SW 1271 (cell line): ENCODE data around the gene PDPK1.
"Not testable (repeated sequence)": the region's sequence is repeated elsewhere in the genome, so short reads cannot be mapped to it uniquely, and the experiment has no call there.

Experiments
- DNase-seq, 2 experiments: peaks; one replicate each; lab custom pipeline; 2025; lab: John Stamatoyannopoulos, UW

The PDPK1 gene

DNA sequence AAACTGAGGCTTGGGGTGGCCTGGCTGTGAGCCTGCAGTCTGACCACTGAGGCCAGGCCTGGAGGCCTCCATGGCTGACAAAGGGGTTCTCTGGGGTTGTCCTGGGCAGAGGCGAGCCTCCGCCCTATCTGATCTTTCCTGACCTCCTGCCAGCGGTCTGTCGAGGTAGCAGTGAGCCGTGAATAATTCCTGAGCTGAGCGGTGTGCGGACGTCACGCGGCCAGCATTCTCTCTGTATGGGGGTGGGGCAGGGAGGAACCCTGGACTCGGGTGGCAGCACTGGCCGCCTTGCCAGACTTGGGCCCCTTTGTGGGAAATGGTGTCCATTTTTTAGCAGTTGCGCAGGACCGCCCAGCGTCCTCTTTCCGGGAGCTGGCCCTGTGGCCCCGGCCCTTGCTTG lies 74.1 kb downstream of the PDPK1 start:
- not testable (repeated sequence) for DNase-seq

DNA sequence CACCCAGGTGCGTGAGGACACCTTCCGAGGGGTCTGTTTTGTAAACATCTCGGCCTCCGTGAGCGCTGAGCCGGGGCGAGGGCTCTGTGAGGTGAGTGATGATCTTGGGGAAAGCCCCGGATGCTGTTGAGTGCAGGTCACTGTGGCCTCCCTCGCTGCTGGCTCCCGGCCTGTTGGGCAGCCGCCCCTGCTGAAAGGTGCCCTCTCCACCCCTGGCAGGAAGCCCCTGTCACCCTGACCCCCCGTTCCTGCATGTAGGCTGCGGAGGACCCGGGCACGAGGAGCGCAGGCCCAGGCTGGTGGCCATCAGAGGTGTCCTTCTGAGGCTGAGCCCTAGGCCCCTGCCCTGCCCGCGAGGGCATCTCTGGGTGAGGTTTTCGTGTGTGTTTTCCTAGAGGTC lies 75.4 kb downstream of the PDPK1 start:
- DNase-seq: not testable (repeated sequence)

DNA sequence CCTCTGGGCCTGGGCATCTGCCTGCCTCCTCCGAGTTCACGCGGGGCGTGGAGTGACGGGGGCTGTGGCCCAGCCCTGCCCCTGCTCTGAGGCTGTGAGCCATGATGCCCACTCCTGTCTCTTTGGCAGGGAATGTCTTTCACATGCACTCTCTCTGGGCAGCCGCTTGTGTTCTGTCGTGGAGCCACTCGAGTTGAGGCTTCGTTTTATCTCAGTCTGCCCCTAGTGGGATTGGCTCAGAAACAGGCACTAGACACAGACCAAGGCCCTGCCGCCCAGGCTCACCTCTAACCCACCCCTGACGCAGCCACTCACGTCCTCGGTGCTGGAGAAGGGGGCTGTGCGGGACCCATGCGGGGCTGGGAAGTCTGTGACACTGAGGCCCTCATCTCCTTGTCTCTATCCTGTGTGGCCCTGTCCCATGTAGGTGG lies 77.0 kb downstream of the PDPK1 start:
- no peak for DNase-seq

GRCh38 chr16:2618964-2619363 lies 81.1 kb downstream of the PDPK1 start:
- not testable (repeated sequence) for DNase-seq

DNA sequence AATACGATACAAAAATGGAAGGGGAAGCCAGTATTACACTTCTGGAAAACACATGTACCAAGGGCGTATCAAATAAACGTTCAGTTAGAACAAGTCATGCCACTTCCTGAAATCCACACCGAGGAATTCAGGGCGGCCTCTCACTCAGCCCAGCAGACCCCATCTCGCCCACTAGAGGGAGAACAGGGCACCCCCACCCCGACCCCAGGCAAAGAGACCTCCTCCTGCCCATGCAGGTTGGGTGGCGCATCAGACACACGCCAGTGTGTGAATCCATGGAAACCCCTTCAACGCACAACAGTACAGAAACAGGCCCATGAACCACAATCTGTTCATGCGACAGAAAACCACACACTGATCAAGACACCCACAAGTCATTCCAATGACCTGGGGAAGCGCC lies 81.8 kb downstream of the PDPK1 start:
- DNase-seq: not testable (repeated sequence)

GRCh38 chr16:2620870-2621269 lies 83.0 kb downstream of the PDPK1 start:
- DNase-seq: not testable (repeated sequence)

- DNase-seq: not testable (repeated sequence)
Measured at GRCh38 chr16:2621395-2621794, 83.6 kb downstream of the PDPK1 start.

GRCh38 chr16:2627075-2627474 lies 89.3 kb downstream of the PDPK1 start:
- DNase-seq: not testable (repeated sequence)

DNA sequence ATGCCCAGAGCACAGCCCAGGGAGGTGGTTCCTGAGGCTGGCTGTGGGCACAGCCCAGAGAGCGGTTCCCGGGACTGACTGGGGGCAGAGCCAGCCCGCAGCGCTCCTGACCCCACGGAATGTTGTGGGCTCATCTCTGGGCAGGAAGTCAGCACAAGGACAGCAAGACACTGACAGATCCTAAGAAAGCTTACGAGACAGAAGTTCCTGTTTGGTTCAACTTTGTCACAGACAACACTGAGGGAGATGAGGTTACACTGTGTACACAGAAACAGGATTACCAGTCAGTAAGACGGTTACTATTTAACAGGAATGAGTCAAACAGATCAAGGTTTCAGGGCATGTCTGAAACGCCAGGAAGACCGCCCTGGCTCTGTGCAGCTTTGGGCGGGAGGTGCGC lies 93.4 kb downstream of the PDPK1 start:
- not testable (repeated sequence) for DNase-seq

GRCh38 chr16:2632291-2632690 lies 94.5 kb downstream of the PDPK1 start:
- DNase-seq: not testable (repeated sequence)

DNA sequence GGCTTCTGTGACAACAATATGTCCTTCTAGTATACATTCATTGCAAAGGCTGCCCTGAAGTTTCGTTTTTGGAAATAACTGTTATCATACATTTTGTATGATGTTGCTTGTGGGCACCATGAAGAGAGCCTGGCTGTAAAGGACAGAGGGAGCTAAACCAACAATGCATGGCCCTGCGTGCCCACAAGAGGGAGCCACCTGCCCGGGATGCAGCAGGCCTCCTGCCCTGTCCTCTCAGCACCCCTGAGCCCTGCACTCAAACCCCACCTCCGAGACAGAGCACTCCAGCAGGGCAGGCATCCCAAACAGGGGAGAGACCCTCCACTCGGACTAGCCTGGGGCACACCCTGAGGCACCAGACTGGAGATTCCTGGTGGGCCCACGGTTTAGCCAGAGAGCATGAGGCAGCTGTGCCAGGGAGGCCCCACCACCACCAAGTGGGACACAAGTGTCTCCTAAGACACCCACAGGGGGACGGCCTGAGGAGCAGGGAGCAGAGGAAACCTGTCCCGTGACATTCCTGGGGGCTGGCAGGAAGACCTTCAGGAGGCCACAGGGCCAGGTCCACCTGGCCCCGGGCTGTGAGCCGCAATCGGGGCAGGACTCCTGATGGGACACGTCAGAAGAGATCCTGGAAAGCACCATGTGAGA lies 101.4 kb downstream of the PDPK1 start:
- DNase-seq: not testable (repeated sequence)

DNA sequence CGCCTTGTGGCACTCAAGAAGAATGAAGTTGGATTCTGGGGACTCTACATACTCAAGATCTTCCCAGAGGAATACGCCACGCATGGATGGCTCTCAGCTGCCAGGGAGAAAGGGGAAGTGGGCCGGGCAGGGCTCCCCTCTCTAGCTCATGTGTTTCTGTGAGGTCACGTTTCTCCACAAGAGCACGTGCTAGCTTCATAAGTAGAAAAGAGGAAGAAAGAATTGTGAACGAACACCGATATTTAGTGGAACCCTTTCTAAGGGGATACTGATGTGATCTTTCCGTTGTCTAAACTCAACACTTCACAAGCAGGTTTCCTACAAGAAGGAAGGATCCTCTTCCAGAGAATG lies 101.9 kb downstream of the PDPK1 start:
- DNase-seq: not testable (repeated sequence)

DNA sequence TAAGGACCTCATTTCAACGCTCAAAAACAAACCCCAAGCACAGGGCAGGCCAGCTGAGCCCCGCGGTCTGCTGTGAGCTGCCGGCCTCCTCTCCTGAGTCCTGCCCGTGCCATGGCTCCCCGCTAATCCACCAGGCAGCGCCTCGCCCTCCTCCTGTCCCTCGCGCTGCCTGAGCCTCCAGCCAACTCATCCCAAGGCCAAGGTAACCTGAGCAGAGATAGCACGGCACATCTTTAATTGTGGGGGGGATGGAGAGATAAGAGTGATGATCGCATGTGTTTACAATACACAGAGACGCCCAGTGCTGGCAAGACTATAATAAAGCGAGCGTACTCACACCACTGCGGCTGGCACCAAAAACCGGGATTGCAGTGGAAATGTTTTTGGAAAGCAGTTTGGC lies 104.7 kb downstream of the PDPK1 start:
- not testable (repeated sequence) for DNase-seq

DNA sequence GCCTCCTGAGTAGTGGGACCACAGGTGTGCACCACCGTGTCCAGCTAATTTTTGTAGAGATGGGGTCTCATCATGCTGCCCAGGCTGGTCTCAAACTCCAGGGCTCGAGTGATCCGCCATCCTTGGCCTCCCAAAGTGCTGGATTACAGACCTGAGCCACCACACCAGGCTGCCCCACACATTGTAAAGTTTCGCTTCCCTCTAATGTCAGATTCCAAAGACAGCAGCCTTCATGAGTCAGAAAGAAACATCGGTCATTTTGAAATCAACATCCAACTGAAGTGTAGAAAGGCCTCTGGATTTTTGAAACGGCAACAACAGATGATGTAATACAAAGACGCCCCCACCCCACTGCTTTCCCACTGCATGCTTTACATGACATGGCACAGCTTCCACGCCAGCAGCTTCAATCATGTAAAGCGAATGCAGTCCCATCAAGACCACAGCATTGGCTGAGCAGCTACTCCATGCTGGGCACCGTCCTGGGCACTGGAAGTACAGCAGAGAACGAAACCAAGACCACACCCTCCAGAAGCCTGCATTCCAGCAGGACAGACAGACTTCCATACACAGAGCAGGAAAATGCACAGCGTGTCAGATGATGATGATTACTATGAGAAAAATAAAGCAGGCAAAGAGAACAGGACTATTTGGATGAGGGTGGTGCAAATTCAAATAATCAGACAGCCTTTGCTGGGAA lies 107.1 kb downstream of the PDPK1 start:
- not testable (repeated sequence) for DNase-seq

GRCh38 chr16:2651268-2651871 lies 113.5 kb downstream of the PDPK1 start:
- DNase-seq: not testable (repeated sequence)
